Measurements from ENCODE around the gene DNAH10.

Gene DNAH10

GRCh38 chr12:123829561-123829960 is 67.5 kb downstream of the DNAH10 start:
- DNase-seq: no peak
- intact Hi-C loops (cut with DNase I): no loop called here

- intact Hi-C loops (cut with DNase I): no loop called here
- DNase-seq: no peak
Measured at GRCh38 chr12:123830675-123831074, 68.6 kb downstream of the DNAH10 start.

GRCh38 chr12:123832052-123832451 is 70.0 kb downstream of the DNAH10 start:
- intact Hi-C loops (cut with DNase I): no loop called here

GRCh38 chr12:123833830-123834229 is 71.7 kb downstream of the DNAH10 start:
- intact Hi-C loops (cut with DNase I): no loop called here
- no peak for DNase-seq

More at GRCh38 chr12:123832052-123832451, 70.0 kb downstream of the DNAH10 start:
- DNase-seq: no peak

GRCh38 chr12:123834845-123835244 is 72.7 kb downstream of the DNAH10 start:
- no peak for DNase-seq
- intact Hi-C loops (cut with DNase I): no loop called here

GRCh38 chr12:123836292-123836691 is 74.2 kb downstream of the DNAH10 start:
- intact Hi-C loops (cut with DNase I): no loop called here

GRCh38 chr12:123839826-123840225 is 77.7 kb downstream of the DNAH10 start:
- peak in 1 of 42 donors; percentile 8 for DNase-seq
- intact Hi-C loops (cut with DNase I): no loop called here

More at GRCh38 chr12:123836292-123836691, 74.2 kb downstream of the DNAH10 start:
- no peak for DNase-seq

GRCh38 chr12:123840765-123841425 is 78.8 kb downstream of the DNAH10 start:
- intact Hi-C loops (cut with DNase I): no loop called here

GRCh38 chr12:123843912-123844748 is 82.0 kb downstream of the DNAH10 start:
- DNase-seq: no peak
- intact Hi-C loops (cut with DNase I): no loop called here

More at GRCh38 chr12:123840765-123841425, 78.8 kb downstream of the DNAH10 start:
- no peak for DNase-seq

- DNase-seq: no peak
- intact Hi-C loops (cut with DNase I): no loop called here
Measured at GRCh38 chr12:123845881-123846280, 83.8 kb downstream of the DNAH10 start.

- intact Hi-C loops (cut with DNase I): no loop called here
- no peak for DNase-seq
Measured at GRCh38 chr12:123846340-123846739, 84.2 kb downstream of the DNAH10 start.

GRCh38 chr12:123847019-123847418 is 84.9 kb downstream of the DNAH10 start:
- intact Hi-C loops (cut with DNase I): no loop called here
- no peak for DNase-seq

GRCh38 chr12:123847876-123848275 is 85.8 kb downstream of the DNAH10 start:
- DNase-seq: no peak
- intact Hi-C loops (cut with DNase I): no loop called here

- no peak for DNase-seq
- intact Hi-C loops (cut with DNase I): no loop called here
Measured at GRCh38 chr12:123849517-123849916, 87.4 kb downstream of the DNAH10 start.

- DNase-seq: no peak
Measured at GRCh38 chr12:123850246-123851134, 88.4 kb downstream of the DNAH10 start.

GRCh38 chr12:123853396-123854070 is 91.4 kb downstream of the DNAH10 start:
- intact Hi-C loops (cut with DNase I): no loop called here
- DNase-seq: no peak

More at GRCh38 chr12:123850246-123851134, 88.4 kb downstream of the DNAH10 start:
- intact Hi-C loops (cut with DNase I): no loop called here

GRCh38 chr12:123854232-123854631 is 92.1 kb downstream of the DNAH10 start:
- intact Hi-C loops (cut with DNase I): no loop called here
- no peak for DNase-seq

GRCh38 chr12:123854918-123855317 is 92.8 kb downstream of the DNAH10 start:
- DNase-seq: no peak
- intact Hi-C loops (cut with DNase I): no loop called here

GRCh38 chr12:123856681-123857080 is 94.6 kb downstream of the DNAH10 start:
- intact Hi-C loops (cut with DNase I): no loop called here
- no peak for DNase-seq
